Astrocyte (in vitro differentiated cells and primary cell): ENCODE measurements around the gene PCSK1.

ENCODE experiments used
- CTCF ChIP-seq: IDR thresholded peaks from 2 replicates; pipeline ENCODE4 v1.5.1; 2011; ENCODE audit warnings: low read depth, mild to moderate bottlenecking, inconsistent platforms, low read length, moderate library complexity; ENCODE audit not compliant: insufficient read depth
- EZH2 ChIP-seq: IDR thresholded peaks from 2 replicates; pipeline ENCODE4 v1.6.1; 2012; ENCODE audit warnings: mild to moderate bottlenecking, low read length, inconsistent platforms; ENCODE audit not compliant: insufficient read depth

- TF ChIP-seq CTCF (no peak), EZH2 (no peak)
Observed at GRCh38 chr5:96415897-96416296, 17.2 kb downstream of the PCSK1 start.
